GM10266 (cell line): Measurements from ENCODE around the gene STAT5A.

Experiments
- DNase-seq: peaks from one replicate; pipeline ENCODE4 v3.0.0; 2012; ENCODE audit errors: extremely low spot score
- TF ChIP-seq, protein P1 (sequence below): IDR thresholded peaks from 2 replicates; pipeline ENCODE4 v1.5.1; 2012; ENCODE audit warnings: mild to moderate bottlenecking, low read depth; ENCODE audit not compliant: control insufficient read depth, insufficient read depth; ENCODE audit errors: missing control alignments

Gene STAT5A

DNA sequence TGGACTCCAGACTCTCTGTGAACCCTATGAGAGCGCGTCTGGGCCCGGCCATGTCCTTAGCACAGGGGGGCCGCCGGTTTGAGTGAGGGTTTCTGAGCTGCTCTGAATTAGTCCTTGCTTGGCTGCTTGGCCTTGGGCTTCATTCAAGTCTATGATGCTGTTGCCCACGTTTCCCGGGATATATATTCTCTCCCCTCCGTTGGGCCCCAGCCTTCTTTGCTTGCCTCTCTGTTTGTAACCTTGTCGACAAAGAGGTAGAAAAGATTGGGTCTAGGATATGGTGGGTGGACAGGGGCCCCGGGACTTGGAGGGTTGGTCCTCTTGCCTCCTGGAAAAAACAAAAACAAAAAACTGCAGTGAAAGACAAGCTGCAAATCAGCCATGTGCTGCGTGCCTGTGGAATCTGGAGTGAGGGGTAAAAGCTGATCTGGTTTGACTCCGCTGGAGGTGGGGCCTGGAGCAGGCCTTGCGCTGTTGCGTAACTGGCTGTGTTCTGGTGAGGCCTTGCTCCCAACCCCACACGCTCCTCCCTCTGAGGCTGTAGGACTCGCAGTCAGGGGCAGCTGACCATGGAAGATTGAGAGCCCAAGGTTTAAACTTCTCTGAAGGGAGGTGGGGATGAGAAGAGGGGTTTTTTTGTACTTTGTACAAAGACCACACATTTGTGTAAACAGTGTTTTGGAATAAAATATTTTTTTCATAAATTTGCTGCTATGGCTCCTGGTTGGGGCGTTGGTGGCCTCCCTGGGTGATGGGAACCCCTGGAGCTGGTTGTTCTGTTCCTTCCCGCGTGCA is 23.1 kb downstream of the STAT5A start:
- TF ChIP-seq, protein P1, sequence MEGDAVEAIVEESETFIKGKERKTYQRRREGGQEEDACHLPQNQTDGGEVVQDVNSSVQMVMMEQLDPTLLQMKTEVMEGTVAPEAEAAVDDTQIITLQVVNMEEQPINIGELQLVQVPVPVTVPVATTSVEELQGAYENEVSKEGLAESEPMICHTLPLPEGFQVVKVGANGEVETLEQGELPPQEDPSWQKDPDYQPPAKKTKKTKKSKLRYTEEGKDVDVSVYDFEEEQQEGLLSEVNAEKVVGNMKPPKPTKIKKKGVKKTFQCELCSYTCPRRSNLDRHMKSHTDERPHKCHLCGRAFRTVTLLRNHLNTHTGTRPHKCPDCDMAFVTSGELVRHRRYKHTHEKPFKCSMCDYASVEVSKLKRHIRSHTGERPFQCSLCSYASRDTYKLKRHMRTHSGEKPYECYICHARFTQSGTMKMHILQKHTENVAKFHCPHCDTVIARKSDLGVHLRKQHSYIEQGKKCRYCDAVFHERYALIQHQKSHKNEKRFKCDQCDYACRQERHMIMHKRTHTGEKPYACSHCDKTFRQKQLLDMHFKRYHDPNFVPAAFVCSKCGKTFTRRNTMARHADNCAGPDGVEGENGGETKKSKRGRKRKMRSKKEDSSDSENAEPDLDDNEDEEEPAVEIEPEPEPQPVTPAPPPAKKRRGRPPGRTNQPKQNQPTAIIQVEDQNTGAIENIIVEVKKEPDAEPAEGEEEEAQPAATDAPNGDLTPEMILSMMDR, result no peak
- no peak for DNase-seq

DNA sequence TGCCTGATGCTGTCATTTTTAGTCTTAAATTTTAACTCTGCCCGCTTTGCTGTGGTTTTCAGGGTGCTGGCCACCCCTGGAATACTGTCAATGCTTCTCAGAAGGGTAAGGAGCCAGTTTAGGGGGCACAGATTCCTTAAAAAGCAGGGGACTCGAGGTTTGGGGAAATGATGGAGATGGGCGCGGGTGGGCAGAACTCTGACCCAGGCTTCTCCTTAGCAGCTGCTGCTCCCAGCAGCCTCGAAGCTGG is 23.7 kb downstream of the STAT5A start:
- DNase-seq, result no peak
- TF ChIP-seq, protein P1, result no peak

DNA sequence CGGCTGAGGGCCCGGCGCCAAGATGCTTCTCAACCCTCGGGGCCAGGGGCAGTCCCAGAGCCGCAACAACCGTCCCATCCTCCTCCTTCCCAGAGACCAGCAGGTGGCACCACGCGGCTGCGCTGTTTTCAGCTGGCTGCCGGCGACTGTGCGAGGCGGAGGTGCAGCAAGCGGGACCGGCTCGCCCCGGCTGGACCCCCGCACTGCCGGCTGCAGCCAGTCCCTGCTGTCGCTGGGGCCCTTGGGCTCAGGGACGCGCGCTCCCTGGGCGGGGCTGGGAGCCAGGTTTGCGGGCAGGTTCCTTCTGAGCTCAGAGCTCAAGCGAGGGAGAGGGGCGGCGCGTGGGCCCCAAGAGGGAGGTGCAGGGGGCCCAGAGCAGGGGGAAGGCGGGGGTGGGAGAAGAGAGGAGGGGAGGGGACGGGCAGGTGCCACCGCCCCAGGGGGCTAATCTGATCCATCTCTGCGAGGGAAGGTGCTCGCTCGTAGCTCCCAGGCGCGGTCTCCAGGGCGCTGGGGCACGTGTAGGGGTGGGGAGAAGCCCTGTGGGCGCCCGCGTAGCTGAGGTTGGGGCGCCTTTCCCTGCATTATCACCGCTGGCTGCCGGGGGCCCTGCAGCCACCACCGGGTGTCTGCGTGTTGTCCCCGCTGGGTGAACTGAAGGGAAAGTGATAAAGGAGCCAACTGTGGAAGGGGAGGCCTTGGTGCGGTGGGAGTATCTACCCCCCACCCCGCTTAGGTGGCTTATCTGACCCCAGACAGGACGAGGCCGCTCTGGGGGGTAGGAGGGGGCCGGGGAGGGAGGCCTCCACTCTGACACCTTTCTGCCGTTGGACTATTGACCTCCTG is 24.2 kb downstream of the STAT5A start:
- TF ChIP-seq, protein P1, result peak; percentile 78
- DNase-seq, result peak; percentile 75

DNA sequence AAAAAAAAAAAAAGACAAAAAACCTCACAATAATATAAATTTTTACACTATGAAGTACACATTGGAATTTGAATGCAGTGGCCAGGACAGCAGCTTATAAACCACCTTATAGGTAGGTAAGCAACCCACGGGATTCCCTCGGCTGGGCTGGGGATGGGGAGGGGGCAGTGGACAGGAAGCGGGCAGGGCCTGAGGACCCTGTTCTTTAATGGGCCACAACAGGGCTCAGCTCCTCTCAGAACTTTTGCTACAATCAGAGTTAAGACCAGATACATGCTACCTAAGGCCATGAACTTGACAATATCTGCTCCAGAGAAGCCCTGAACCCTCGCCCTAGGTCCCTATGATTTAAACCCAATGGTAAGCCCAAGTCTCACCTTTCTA is 25.1 kb downstream of the STAT5A start:
- TF ChIP-seq, protein P1, result no peak
- no peak for DNase-seq

DNA sequence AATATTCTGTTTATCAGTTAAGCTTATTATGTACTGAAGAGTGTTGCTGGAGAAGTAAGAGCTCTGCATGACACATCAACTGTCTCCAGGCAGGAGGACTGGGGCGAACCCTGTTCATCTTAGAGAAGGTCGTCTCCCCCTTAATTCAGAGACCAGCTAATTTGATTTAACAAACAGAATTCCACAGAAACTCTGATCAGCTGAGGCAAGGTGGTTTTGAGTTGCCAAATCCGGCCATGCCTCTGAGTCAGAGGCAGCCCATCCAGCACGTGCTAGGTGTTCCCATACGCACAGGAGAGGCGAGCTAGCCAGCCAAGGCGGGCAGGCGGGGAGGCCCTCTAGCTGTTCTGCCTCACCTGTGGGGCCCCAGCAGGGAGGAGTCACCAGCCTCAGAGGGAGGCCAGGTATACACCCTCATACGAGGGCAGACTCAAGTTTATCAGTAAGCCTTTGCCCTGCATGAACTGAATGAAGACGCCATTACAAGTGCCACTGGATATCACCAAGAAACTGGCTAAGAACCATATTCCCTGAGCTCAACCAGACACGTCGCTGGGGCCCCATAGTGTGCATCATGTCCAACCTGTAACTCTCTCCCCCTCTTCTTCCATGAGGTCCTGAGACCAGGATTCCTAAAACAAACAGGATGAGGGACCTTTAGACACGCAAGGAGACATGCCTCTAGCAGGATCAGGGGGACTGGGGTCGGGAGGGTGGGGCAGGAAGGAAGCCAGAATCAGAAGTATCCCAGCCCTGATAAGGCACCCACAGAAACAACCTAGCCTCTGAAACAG is 25.7 kb downstream of the STAT5A start:
- TF ChIP-seq, protein P1, result no peak
- DNase-seq, result no peak

DNA sequence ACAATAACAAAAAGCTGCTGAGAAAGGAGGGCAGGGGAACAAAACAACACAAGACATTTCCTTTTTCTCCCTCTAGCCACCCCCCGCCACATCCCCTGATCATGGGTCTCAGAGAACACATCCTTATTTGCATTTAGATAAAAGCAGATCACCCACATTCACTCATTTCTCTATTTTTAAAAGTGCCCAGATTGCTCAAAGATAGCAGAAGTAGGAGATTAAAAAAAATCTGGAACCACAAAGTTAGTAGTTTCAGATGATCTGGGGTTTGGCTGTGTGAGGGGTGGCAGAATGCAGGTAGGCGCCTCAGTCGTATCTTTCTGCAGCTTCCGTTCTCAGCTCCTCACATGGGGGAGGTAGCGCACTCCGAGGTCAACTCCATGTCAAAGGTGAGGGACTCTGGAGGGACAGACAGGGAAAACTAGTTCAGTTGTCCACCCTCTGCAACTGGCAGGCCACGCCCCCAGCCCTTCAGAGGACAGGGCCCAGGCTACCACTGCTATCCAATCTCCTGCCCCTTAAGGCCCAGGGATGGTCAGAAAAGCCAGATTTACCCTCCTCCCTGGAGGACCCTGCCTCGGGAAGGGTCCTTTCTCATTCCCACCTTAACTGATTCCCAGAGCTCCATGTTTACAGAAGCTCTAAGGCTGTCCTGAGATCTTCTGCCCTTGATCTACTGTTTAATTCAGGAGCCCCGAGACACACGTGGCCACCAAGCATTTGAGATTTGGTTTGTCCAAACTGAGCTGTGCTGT is 27.3 kb downstream of the STAT5A start:
- DNase-seq, result no peak
- TF ChIP-seq, protein P1, result no peak
